Measurements from ENCODE around the gene ZNF609.

ZNF609 gene

GRCh38 chr15:64460206-64460723, at the start of gene ZNF609:
Gene ZNF609, plus strand, starts transcription at chr15:64460578. Its CDS starts 38,842 bp downstream, at chr15:64499420.
- peak; percentile 78 to 84 for DNase-seq

- no peak for DNase-seq
Observed at GRCh38 chr15:64412216-64412615, 48.2 kb upstream of the ZNF609 start.

- no peak for DNase-seq
Observed at GRCh38 chr15:64422697-64423096, 37.7 kb upstream of the ZNF609 start.

GRCh38 chr15:64423970-64424369, 36.4 kb upstream of the ZNF609 start:
- DNase-seq: no peak

GRCh38 chr15:64425221-64425620, 35.2 kb upstream of the ZNF609 start:
- no peak for DNase-seq

- DNase-seq: no peak
Observed at GRCh38 chr15:64426845-64427465, 33.4 kb upstream of the ZNF609 start.

- DNase-seq: no peak
Observed at GRCh38 chr15:64429448-64429847, 30.9 kb upstream of the ZNF609 start.

GRCh38 chr15:64430000-64430735, 30.2 kb upstream of the ZNF609 start:
- peak in 1 of 2 experiments; percentile 0 for DNase-seq

GRCh38 chr15:64437982-64438381, 22.4 kb upstream of the ZNF609 start:
- DNase-seq: no peak

- no peak for DNase-seq
Observed at GRCh38 chr15:64438653-64439447, 21.5 kb upstream of the ZNF609 start.

- no peak for DNase-seq
Observed at GRCh38 chr15:64441852-64442251, 18.5 kb upstream of the ZNF609 start.

- no peak for DNase-seq
Observed at GRCh38 chr15:64443016-64443415, 17.4 kb upstream of the ZNF609 start.

- no peak for DNase-seq
Observed at GRCh38 chr15:64443747-64444621, 16.4 kb upstream of the ZNF609 start.

- DNase-seq: no peak
Observed at GRCh38 chr15:64444836-64445235, 15.5 kb upstream of the ZNF609 start.

GRCh38 chr15:64447536-64448315, 12.7 kb upstream of the ZNF609 start:
- DNase-seq: no peak

GRCh38 chr15:64452988-64453688, 7.2 kb upstream of the ZNF609 start:
- no peak for DNase-seq

GRCh38 chr15:64453689-64454037, 6.7 kb upstream of the ZNF609 start:
- no peak for DNase-seq

- no peak for DNase-seq
Observed at GRCh38 chr15:64454282-64454681, 6.1 kb upstream of the ZNF609 start.

- no peak for DNase-seq
Observed at GRCh38 chr15:64455961-64456371, 4.4 kb upstream of the ZNF609 start.

- no peak for DNase-seq
Observed at GRCh38 chr15:64456634-64457108, 3.7 kb upstream of the ZNF609 start.
